ENCODE measurements around the gene MYLK2.
A peak's percentile ranks its signal among the peaks of the same experiment; 100 is the strongest.

MYLK2 gene

DNA sequence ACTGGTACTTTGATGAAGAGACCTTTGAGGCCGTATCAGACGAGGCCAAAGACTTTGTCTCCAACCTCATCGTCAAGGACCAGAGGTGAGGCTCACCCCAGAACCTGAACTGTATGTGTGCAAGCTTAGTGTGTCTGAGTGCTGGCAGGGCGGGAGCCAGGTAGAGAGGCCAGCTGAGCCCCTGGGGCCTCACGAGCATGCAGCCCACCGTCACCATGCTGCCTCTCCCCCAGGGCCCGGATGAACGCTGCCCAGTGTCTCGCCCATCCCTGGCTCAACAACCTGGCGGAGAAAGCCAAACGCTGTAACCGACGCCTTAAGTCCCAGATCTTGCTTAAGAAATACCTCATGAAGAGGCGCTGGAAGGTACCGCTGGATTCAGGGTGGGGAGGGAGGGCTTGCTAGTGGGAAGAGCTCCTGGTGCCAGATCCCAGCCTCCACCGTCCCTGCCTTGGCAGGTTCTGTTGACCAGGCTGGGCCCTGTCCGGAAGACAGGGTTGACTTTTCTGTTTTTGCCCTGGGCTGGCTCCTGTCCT, 12.7 kb downstream of the MYLK2 start:
- no peaks in the 10 kb centered on the region for H3K27me3 ChIP-seq
- DNase-seq: no peak
- H3K36me3 ChIP-seq: no peaks in the 10 kb centered on the region
- TF ChIP-seq CTCF (IDR thresholded peaks at IDR 0.05): no peak
- H3K4me3 ChIP-seq: no peak overlapping the region
- H3K27ac ChIP-seq: no peak overlapping the region
- intact Hi-C loops (cut with DNase I; ENCODE audit: low total_unique reads): loop anchor here (5.0 kb wide), 1 partner anchor 195 kb away; no protein-coding TSS in a partner anchor
- H3K9me3 ChIP-seq: no peaks in the 10 kb centered on the region
- peaks cover 8 to 26% (median 17%) of the 10 kb centered on the region in 4 donors for H3K4me1 ChIP-seq

GRCh38 chr20:31833130-31833930, 14.2 kb downstream of the MYLK2 start:
- Histone ChIP-seq H3K9me3 (no peaks in the 10 kb centered on the region), H3K36me3 (no peaks in the 10 kb centered on the region), H3K27ac (no peak overlapping the region), H3K4me1 (peaks cover 8 to 41% (median 32%) of the 10 kb centered on the region in 4 donors), H3K27me3 (no peaks in the 10 kb centered on the region), H3K4me3 (no peak overlapping the region)
- peak; percentile 71 to 83 for TF ChIP-seq CTCF (IDR thresholded peaks at IDR 0.05)
- DNase-seq: peak in 1 of 2 donors; percentile 58
- intact Hi-C loops (cut with DNase I; ENCODE audit: low total_unique reads): loop anchor here (5.0 kb wide), 1 partner anchor 194 kb away; no protein-coding TSS in a partner anchor

GRCh38 chr20:31833931-31834521, 14.9 kb downstream of the MYLK2 start:
- H3K36me3 ChIP-seq: no peaks in the 10 kb centered on the region
- intact Hi-C loops (cut with DNase I; ENCODE audit: low total_unique reads): loop anchor here (5.0 kb wide), 1 partner anchor 193 kb away; no protein-coding TSS in a partner anchor
- no peaks in the 10 kb centered on the region for H3K27me3 ChIP-seq
- DNase-seq: no peak
- no peaks in the 10 kb centered on the region for H3K9me3 ChIP-seq
- H3K4me3 ChIP-seq: no peak overlapping the region
- TF ChIP-seq CTCF (IDR thresholded peaks at IDR 0.05): no peak
- peaks cover 8 to 48% (median 37%) of the 10 kb centered on the region in 4 donors for H3K4me1 ChIP-seq
- peak overlapping the region in 1 of 2 donors; percentile 92 for H3K27ac ChIP-seq

GRCh38 chr20:31835554-31835953, 16.4 kb downstream of the MYLK2 start:
- TF ChIP-seq CTCF (IDR thresholded peaks at IDR 0.05): no peak
- Histone ChIP-seq H3K4me1 (peaks cover 8 to 63% (median 47%) of the 10 kb centered on the region in 4 donors), H3K36me3 (no peaks in the 10 kb centered on the region), H3K9me3 (no peaks in the 10 kb centered on the region), H3K4me3 (no peak overlapping the region), H3K27ac (peak overlapping the region; percentile 67 to 92), H3K27me3 (no peaks in the 10 kb centered on the region)
- intact Hi-C loops (cut with DNase I; ENCODE audit: low total_unique reads): no loop called here
- DNase-seq: no peak

GRCh38 chr20:31835977-31836852, 17.1 kb downstream of the MYLK2 start:
- Histone ChIP-seq H3K36me3 (no peaks in the 10 kb centered on the region), H3K4me3 (no peak overlapping the region), H3K4me1 (peaks cover 8 to 70% (median 54%) of the 10 kb centered on the region in 4 donors), H3K27me3 (no peaks in the 10 kb centered on the region), H3K9me3 (no peaks in the 10 kb centered on the region), H3K27ac (peak overlapping the region; percentile 67 to 92)
- TF ChIP-seq CTCF (IDR thresholded peaks at IDR 0.05): peak in 1 of 2 experiments; percentile 23
- intact Hi-C loops (cut with DNase I; ENCODE audit: low total_unique reads): no loop called here
- peak; percentile 92 to 96 for DNase-seq
